T-helper 1 cell treated with Interleukin-12 subunit alpha and Interleukin-12 subunit beta and Interleukin-4 antibody, amounts not matched to agents 30 ng/mL and 1 ng/mL, for 36 hours (primary cell): ENCODE data around the gene CPZ. TPM values are rescaled to one million over a fixed set of nuclear protein-coding genes. Genes with fewer than 3 reads are reported as not detected.
"Not testable (repeated sequence)": the region's sequence is repeated elsewhere in the genome, so short reads cannot be mapped to it uniquely, and the experiment has no call there.

ENCODE experiments used
- intact Hi-C: fragments of 100-400 bp; cut with micrococcal nuclease; formaldehyde crosslinking; loops from one replicate; pipeline ENCODE4 v1.15.1; 2024
- total RNA-seq: library from RNA; stranded (reverse); gene quantifications from 2 replicates; pipeline ENCODE4 v1.2.3, GENCODE V29; 2022

The CPZ gene
- total RNA-seq, 1 donor from 2014 or later: not detected

DNA sequence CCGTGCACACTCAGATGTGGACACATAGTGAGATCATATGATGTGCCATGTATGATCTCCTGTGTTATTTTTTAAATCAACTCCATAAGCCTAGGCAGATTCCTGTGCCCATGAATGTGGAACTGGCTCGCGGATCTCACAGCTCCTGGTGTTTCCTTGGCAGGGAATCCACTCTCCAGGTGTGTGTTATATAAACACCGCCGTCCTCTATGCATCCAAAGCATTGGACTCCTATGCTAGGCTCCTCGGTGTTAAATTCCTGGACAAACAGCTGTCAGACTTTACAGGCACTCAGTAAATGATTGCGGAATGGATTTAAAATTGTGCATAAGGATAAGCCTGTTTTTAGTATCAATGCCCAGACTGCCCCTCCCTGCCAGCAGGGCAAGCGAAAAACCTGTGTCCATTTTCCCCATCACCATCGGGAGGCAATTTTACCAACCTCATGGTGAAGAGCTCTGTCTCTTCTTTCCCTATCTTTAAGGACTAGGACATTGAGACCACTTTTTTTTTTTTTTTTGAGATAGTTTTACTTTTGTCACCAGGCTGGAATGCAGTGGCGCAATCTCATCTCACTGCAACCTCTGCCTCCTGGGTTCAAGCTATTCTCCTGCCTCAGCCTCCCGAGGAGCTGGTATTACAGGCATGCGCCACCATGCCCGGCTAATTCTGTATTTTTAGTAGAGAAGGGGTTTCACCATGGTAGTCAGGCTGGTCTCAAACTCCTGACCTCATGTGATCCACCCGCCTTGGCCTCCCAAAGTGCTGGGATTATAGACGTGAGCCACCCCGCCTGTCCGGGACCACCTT lies 36.0 kb upstream of the CPZ start:
- intact Hi-C loops: no loop called here

DNA sequence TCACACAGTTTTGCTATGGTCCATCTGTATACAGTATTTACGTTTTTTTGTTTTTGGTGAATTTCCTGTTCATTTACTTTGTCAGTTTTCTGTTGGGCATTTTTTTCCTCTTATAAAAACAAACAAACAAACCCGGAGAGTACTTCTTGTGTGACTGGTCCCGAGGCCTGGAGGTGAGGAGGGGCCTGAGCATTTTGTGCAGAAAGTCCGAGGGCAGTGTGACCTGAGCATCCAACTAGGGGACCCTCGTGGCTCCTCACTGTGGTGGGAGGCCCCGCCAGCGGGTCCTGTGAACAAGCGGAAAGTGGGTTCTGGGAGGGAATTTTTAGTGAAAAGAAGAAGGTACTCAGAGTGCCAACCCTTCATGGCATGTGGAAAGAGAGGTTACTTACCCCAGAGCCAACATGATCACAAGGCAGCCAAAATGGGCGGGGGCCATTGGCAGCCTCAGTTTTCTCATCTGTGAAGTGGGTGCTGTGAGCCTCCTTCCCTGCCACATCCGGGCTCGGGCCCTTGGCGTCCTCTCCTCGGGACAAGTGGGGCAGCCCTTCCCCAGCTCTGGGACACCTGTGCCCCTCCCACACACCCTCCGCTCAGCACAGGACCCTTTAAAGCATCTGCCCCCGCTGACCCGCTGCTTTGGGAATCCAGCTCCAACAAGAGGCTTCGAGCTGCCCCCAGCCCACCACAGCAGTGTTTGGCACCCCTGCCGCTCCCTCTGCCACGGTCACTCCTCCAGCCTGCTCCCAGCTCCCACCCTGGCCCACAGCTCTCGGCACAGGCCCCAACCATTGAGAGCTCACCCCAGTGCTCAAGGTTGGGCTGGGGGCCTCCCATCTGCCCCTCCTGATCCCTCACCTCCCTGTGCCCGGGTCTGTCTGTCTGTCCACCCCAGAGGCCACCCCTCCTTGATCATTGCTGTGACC lies 35.2 kb upstream of the CPZ start:
- intact Hi-C loops: no loop called here

DNA sequence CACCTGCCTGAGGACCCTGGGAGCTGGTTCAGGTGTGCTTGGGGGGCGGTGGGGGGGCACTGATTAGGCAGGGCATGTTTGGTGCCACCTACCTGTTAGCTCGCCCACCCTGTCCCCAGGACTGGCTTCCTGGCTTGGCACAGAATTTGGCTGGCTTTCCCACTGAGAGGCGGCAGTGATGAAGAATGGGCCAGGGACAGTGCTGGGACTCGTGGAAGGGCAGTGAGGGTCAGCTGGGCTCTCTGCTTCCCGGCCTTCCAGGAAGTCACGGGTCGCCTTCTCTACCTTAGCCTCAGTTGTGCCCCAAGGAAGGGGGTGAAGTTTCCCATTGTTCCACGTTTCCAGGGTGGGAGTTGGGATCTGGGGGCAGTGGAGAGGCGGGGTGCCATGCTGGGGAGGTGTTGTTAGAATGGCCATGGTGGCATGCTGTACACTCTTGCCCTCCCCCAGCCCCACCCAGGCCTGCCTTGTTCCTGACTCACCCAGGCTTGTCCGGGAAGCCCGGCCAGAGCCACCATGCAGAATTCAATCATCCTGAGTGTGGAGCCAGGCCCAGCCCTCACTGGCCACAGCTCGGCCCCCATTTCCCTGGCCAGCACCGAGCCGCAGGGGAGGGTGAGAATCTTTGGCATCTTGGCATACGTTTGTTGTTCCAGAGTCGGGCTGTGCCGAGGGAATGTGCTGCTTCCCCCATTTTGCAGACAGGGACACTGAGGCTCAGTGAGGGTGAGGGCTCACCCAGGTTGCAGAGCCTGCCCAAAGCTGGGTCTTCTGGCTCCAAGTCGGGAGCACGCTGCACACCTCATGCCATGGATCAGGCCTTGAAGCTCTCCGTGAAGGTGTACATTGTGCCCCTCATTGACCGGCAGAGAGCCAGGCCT lies 34.2 kb upstream of the CPZ start:
- intact Hi-C loops: no loop called here

DNA sequence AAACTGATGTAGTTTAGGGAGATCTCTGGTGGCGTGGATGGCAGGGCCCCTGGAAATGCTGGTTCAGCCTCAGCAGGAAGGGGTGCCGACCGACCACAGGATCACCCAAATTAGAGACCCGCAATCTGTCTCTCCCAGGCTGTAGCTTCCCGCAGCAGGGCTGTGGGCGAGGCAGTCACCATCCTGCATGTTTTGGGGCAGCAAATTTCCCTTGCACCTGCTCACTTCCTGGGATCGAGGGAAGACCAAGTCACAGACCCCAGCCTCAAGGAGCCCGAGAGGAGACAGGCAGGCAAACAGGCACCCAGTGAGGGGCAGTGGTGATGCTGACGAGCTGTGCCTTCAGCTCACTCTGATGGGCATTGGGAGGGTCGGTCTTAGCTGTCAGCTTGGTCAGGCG lies 33.6 kb upstream of the CPZ start:
- intact Hi-C loops: no loop called here

DNA sequence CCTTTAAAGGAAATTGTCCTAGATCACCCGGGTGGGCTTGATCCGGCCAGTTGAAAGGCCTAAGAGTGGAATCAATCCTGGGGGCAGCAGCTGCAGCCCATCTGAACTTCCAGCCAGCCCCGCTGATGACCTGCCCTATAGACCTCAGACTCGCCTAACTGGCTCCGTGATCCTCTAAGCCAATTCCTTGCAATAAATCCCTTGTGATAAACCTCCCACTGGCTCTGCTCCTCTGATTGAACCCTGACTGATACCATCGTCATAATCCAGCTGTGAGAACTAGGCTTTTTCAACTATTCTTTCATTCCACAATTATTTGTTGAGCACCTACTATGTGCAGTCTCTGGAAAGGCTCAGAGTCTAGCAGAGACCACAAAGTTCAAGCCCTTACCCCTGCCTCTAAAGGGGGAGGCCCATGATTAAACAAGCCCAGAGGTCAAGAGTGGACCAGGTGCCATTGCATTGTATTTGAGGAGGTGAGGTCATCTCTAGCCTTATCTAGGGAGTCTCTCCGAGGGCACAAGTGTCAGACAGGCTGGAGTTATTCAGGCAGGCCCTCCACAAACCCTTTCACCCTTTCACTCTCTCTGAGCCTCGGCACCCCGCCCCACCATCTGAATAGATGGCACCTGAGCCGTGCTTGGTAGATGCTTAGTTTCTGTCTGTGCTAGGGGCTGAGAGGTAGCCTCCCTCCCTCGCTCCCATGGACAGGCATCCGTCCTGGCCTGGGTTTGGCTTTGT lies 32.9 kb upstream of the CPZ start:
- intact Hi-C loops: no loop called here

DNA sequence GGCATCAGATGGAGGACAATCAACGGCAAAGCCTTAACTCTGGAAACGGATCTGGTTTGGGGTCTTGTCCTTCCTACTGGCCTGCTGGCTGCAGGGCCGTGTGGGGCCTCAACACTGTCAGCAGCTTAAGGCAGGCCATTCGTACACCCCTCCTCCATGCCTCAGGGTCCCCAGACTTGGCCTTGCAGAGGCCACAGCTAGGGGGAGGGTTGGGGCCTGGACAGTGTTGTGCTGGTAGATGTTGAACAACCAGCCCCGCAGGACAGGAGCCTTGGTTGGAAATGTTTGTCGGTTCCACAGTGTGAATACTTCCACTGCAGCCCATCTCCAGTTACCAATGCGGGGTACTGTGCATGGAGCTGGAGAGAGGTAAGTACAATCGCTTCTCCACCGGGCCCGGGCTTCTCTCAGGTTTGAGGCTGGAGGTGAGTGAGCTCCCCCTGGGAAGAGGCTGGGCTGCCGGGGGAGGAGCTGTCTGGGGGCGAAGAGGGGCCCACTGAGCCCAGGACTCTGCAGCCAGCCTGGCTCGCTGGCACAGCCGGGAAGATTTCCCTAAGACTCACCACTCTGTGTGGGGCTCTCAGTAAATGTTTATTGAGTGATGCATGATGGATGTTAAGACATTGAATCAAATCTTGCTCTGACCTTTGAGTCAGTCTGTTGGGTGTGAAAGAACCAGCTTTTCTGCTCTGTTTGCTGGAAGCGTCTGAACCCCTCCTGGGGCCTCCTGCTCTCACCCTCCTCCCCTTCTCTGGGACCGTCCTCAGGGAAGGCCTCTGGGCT lies 32.1 kb upstream of the CPZ start:
- intact Hi-C loops: no loop called here

DNA sequence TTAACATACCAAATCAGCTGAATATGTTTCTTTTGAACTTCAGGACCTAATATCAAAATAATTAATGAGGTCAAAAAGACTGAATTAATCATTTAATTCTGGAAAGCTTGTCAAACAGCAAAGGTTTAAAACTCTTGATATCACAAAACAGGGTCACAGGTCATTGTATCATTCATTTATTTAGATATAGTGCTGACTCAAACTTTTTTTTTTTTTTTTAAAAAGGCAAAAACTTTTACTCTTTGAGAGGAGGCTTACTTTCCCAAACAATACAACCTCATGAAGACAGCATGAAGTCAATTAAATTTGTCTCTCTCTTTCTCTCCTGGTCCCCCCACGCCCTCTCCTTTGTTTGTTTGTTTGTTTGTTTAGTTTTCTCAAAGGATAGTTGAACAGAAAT lies 28.0 kb upstream of the CPZ start:
- intact Hi-C loops: no loop called here

DNA sequence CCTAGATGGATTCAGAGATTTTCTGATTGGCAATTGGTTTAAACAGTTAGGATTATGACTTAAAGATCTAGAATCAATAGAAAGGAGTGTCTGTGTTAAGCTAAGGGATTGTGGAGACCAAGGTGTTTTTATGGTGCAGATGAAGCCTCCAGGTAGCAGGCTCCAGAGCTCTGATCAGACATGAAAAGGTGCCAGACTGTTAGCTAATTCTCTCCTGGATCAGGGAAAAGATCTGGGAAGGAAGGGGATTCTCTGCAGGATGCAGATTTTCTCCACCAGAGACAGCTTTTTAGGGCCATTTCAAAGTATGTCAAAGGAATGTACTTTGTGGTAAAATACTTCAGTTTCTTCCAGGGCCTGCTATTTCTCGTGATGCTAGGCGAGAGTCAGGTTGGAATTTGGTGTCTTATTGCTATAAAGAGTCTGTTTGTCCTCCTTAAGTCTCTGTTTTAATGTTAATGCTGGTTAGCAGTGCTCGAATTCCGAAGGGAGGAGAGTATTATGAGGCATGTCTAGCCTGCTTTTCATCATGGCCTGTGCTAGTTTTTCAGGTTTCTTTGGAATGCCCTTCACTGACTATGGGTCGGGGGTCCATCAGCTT lies 24.4 kb upstream of the CPZ start:
- intact Hi-C loops: no loop called here

DNA sequence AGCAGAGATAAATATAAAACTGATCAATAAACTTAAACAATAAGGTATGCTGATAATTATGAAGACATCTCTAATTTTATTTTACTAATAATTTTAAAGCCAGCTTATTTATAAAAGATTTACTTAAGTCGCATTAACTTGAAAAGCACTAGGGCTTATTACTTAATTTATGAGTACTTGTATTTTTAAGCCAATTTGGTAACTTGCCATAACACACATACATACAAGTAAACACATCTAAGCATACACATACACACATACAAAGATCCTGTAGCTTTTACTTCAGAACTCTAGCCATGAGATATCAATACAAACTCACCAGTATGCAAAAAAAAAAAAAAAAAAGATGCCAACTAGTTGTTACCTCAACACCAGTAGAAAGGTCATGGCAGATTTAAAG lies 22.4 kb upstream of the CPZ start:
- intact Hi-C loops: no loop called here

DNA sequence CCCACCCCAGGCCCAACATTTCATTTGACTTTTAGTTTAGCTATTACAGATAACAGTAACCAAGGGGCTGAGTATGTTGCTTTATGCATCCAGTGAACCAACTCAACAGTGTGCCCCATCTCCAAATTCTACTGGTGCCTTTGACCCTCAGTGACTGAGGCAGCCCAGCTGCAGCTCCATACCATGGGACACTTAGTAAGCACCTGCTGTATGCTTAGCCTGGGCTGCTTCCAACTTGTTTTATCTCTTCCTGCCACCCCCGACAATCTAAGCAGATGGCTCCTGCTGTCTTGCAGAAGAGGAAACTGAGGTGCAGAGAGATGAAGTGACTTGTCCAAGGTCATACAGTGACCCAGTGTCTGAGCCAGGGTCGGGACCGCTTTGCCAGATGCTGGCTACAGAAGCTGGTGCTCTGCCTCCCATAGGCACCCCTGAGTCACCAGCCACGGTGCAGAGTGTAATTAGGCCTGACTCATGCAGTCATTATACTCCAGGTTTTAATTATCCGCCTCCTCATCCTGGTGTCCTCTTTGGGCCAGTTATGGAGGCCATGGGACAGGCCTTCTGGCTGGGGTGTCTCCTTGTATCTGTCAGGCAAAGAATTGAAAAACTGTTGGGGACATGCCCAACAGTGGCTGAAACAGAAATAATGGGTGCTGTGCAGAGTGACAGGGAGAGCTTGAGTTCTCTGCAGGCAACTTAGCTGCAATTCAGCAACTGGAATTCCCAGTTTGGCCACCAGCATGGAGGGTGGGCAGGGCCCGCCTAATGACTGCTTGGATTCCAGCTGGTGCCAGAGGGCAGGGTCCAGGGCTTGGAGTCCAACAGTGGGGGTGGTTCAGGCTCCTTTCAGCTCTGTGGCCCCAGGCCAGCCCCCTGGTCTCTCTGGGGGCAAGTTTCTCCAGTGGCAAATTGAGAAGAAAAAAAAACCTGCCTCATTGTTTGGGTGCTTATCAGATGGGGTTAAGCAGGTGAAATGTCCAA lies 20.6 kb upstream of the CPZ start:
- intact Hi-C loops: no loop called here

DNA sequence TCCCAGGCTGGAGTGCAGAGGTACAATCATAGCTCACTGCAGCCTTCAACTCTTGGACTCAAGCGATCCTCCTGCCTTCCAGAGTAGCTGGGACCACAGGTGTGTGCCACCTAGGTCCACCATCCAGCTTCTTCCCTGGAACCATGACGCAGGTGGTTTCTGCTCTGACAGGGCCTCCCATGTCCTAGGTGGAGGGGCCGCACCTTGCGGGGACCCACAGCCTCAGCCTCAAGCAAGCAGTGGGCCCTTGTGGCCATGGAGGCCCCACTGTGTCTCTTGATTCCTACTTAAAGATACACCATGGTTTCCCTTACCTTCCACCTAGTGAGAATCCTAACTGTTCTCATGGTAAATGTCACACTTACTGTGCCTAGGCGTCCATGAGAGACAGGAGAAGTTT lies 19.3 kb upstream of the CPZ start:
- intact Hi-C loops: no loop called here

DNA sequence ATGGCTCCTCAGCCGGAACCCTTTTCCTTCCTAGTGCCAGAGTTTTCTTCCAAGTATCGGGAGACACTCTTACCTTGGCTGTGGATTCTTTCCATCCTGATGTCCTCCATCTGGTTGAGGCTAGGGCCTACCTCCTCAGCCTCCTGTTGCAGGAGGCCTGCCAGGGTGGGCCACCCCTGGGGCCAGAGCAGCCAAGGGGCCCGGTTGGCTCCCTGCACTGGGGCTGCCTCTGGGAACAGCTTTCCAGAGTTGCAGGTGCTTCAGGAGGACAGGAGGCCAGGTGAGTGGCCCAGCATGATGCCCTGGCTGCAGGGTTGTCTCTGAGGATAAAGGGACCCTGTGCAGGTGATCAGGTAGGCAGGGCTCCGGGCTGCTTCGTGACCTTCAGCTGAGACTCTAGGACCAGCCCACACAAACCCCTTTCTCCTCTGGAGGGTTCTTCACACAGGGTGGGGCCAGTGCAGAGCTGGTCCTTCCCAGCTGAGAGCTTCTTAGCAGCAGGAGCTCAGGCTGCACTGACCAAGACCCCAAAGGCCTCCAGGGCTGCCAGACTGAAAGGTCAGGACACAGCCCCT lies 17.7 kb upstream of the CPZ start:
- intact Hi-C loops: no loop called here

DNA sequence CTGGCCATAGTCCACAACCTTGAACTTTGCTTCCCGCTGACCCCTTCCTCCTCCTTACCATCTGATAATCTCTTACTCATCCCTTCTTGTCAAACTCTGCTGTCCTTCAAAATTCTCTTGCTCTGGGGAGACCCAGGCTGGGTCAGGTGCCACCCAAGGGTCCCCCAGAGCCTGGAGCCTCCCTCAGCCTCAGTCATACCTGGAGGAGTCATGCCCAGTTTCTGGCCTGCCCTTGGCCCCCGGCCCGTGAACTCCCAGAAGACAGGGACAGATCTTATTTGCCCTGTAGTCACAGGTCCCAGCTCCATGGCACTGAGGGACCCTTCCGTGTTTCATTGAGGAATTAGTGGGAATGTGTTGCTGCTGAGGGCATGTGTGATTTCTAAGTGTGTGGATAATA lies 17.1 kb upstream of the CPZ start:
- intact Hi-C loops: no loop called here

DNA sequence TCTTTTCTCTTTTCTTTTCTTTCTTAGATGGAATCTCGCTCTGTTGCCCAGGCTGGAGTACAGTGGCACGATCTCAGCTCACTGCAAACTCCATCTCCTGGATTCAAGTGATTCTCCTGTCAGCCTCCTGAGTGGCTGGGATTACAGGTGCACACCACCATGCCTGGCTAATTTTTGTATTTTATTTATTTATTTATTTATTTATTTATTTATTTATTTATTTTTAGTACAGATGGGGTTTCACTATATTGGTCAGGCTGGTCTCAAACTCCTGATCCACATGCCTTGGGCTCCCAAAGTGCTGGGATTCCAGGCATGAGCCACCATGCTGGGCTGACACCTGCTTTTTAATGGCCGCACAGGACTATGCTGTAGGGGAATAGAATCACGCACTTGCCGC lies 16.0 kb upstream of the CPZ start:
- intact Hi-C loops: not testable (repeated sequence)

DNA sequence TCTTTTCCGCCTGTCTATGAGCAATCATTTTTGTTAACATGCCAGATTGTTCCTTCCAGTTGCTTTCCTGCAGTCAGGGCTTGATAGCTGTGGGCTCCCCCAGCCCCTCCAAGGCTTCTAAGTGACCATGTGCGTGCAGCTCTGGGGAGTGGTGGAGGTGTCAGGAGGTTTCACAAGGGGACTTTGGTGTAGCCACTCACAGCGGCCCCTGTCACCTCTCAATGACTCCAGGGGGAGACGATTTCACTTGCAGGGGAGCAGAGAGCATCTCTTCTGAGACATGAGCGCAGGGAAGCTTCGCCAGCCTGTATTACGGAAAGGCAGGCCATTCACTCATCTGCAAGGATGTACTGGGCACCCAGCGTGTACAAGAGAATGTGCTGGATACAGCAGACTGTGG lies 15.5 kb upstream of the CPZ start:
- intact Hi-C loops: no loop called here

DNA sequence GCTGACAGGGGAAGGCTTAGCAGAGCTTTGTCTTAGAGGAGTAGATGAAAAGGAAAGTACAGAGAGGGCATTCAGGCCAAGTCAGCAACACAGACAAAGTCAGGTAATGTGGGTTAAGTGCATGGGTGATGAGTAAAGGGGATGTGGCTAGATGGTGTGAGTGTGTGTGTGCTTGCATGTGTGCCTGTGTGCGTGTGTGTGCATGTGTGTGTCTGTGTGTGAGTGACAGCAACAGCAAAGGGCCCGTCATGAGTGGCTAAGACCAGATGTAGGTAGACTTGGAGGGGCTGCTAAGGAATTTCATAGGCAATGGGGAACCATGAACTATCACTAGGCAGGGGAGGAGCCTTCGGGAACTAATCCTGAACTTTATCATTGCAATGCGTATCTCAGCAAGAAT lies 14.6 kb upstream of the CPZ start:
- intact Hi-C loops: no loop called here

DNA sequence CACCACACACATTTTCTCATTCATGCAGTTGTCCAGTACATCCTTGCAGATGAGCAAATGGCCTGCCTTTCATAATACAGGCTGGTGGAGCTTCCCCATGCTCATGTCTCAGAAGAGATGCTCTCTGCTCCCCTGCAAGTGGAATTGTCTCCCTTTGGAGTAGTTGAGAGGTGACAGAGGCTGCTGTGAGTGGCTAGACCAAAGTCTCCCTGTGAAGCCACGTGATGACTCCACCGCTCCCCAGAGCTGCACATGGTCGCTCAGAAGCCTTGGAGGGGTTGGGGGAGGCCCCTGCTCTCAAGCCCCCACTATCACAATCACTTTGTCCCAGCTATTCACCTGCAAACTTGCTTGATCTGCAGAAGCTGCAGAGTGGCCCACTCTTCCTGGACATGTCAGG lies 13.8 kb upstream of the CPZ start:
- intact Hi-C loops: no loop called here
